Stimulated activated CD8-positive, alpha-beta memory T cell treated with anti-CD3 and anti-CD28 coated beads, Interleukin-15, amount 100 ng/mL, for 4 hours (primary cell): Measurements from ENCODE around the gene DENND4B.

Source experiments
- DNase-seq, 2 donors: peaks; one replicate each; pipeline ENCODE4 v3.0.0-alpha.2; 2020; ENCODE audit warnings: low read depth in 2 of 2

DENND4B gene

DNA sequence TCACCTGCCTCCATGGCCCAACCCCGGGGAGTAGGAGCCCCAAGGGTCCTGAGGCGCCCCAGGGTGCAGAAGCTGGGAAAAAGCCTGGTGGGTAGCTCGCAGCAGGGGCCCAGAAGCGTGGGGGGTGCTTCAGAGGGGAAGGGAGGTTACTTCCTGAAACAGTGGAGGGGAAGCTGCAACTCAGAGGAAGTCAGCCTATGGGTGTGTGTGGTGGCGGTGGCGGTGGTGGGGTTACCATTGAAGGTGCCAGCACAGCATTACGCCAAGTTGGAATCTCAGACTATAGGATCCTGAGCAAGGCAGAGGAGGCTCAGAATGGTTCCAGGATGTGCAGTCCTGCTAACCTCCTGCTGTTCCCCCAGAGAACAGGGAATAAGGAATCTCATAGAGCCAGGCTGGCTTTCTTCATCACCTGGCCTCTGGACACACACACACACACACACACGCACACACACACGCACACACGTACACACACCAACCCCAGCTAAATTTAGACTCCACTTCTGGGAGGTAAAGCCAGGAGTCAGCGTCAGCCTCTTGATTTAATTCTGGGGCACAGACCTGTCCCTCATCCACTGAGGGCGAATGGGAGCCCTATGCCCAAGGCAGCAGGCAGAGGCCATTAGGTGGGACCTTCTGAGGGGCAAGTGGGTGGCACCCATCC is 1.3 kb downstream of the DENND4B start:
- peak; percentile 55 to 69 for DNase-seq

- DNase-seq = no peak
Observed at GRCh38 chr1:153944827-153945117, 1.7 kb downstream of the DENND4B start.

DNA sequence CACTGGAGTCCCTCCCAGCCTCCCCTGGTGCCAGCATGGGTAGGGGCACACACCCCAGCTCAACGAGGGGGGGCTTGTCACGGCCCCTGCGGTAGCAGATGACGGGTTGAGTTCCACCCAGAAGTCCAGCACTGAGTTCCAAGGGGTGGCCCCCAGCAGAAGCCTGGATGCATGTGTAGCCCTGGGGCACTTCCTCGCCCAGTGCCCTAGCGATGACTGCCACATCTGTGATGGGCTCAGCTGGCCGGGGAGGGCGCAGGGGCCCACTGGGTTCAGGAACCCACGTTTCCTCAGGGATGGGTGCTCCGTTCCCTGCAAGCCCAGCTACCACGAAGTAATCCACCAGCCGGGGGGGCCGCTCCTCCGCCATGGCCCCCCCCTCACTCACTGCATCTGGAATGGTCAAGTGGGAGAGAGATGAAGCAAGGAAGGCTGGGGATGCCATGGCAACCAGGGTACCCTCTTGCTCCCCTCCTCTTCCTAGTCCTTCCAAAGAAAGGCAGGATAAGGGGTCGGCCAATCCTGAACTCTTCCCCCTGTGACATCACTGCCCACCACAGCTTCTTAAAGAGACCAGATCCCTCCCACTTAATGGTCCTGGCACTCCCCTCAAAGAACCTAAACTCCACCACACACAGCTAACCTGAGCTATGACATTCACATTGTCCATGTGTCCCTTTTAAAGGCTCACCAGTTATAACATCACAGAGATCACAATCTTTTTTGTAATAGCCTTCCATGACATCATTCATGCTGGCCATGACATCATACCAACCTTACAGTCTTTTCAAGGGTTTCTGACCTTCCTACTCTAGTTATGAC is 2.3 kb downstream of the DENND4B start:
- DNase-seq = no peak

- DNase-seq = no peak
Observed at GRCh38 chr1:153942766-153943549, 3.6 kb downstream of the DENND4B start.

- DNase-seq = no peak
Observed at GRCh38 chr1:153941826-153942725, 4.4 kb downstream of the DENND4B start.

DNA sequence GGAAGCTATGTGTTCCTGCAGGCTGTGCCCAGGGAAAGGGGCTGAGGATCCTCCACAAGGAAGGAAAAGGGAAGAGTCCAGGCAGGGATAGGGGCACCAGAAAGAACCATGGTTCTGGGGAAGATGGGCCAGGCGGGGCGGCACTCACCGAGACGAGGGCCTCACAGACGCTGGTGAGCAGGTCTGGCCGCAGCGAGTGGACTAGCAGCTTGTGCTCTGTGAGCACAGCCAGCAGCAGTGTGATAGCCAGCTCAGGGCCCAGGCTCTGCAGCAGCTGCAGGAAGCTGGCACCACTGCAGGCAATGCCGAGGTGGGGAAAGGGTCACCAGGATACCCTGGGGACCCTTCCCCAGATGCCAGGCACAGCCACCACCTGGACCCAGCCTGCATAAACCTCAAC is 5.8 kb downstream of the DENND4B start:
- DNase-seq = no peak

- no peak for DNase-seq
Observed at GRCh38 chr1:153939476-153939875, 7.0 kb downstream of the DENND4B start.

GRCh38 chr1:153938996-153939395 is 7.5 kb downstream of the DENND4B start:
- DNase-seq = no peak

DNA sequence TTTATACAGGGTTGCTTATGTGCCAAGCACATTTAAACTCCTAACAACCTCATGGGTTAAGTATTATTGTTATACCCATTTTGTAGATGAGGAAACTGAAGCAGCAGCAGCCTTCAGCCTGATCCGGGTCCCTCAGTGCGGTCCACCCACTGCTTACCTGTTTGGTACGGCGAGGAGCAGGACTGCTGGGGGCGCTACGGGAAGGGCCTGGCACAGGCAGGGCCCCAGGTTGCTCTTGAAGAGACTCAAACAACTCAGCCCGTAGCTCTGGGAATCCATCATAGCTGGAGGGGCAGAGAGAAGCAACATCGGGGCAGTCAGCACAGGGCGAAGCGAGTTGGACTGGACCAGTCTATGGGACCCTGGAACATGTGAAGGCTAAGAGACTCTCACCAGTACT is 9.2 kb downstream of the DENND4B start:
- DNase-seq = no peak

- no peak for DNase-seq
Observed at GRCh38 chr1:153936011-153936802, 10.3 kb downstream of the DENND4B start.

DNA sequence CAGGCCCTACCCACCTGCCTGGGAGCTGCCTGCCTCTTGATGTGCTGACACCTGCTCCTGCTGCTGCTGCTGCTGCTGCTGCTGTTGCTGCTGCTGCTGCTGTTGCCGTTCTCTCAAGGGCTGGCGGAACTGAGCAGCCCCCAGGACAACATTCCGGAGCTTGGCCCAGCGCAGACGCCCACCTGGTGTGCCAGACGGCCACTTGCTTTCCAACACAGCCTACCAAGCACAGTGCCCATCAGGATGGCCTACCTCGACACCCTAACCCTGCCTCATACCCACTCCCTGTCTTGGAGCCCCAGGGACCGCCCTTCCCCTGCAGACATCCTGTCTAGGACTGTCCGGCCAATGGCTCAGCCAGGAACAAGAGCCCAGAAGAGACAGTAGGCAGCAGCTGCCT is 11.8 kb downstream of the DENND4B start:
- DNase-seq = no peak

GRCh38 chr1:153933955-153934354 is 12.6 kb downstream of the DENND4B start:
- no peak for DNase-seq

DNA sequence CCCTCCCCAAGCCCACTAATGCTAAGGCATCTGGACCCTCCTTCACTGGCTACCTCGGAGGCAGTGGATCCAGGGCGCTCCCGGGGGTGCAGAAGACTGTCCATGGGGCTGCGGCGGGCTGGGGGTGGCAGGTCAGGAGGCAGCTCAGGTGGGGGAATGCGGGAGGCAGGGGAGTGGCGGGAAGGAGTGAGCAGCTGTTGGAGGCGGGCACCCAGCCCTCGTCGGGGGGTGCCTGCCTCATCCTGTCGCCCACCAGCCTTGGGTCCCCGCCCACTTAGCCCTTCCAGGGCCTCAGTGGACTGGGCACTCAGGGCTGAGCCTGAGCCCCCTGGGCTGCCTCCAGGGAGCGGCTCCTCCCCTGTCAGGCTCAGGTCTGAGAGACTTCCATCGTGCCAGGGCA is 13.1 kb downstream of the DENND4B start:
- no peak for DNase-seq

GRCh38 chr1:153932156-153933131 is 14.1 kb downstream of the DENND4B start:
- no peak for DNase-seq

- no peak for DNase-seq
Observed at GRCh38 chr1:153929981-153930948, 16.3 kb downstream of the DENND4B start.

DNA sequence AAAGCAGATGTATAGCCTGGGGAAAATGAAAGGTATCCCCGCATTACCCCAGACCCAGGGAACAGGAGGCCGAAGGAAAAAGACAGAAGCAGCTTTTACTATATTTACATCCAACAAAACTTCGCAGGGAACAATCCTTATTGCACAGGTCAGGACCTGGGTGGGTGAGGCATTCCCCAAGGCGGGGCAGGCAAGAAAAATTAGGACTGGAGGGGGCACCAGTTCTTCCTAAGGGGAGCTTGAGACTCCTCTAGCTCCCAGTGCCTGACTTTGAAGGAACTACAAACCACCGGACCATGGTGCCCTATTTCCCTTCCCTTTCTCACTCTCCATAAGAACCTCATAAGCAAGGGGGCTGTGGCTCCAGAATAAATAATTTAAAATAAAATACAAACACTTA is 17.1 kb downstream of the DENND4B start:
- no peak for DNase-seq

- no peak for DNase-seq
Observed at GRCh38 chr1:153928791-153929341, 17.7 kb downstream of the DENND4B start.

DNA sequence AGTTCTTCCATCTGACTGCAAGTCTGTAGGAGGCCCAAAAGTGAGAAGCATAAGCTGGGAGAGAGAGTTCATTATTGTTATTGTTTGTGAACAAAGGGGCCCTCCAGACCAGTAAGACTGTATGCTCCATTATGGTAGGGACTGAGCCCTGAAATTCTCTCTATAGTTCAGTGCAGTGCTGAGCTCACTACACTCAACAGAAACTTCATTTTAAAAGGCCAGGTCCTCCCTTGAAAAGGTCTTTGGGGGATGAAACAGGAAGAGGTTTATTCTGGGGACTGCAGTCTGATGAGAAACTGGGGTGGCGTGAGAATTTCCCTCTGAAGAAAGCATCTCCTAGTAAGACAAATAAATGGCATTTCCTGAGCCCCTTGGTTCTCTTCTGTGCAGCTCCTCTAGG is 18.3 kb downstream of the DENND4B start:
- no peak for DNase-seq
